HG02870 (cell line): ENCODE measurements around the gene MANEAL.
"Not testable (repeated sequence)": the region's sequence is repeated elsewhere in the genome, so short reads cannot be mapped to it uniquely, and the experiment has no call there.

Experiments used
- ATAC-seq: cut with Tn5 transposase; IDR thresholded peaks from one replicate; pipeline ENCODE4 v1.9.1; 2021; ENCODE audit warnings: mild to moderate bottlenecking, moderate library complexity; ENCODE audit not compliant: unreplicated experiment

Gene MANEAL

GRCh38 chr1:37793773-37794371, at the start of gene MANEAL:
Gene MANEAL (plus strand): TSS chr1:37793847. CDS start chr1:37794183, 336 bp downstream.
- ATAC-seq: no peak

GRCh38 chr1:37746806-37747205, 46.8 kb upstream of the MANEAL start:
- ATAC-seq: no peak

GRCh38 chr1:37748565-37748964, 45.1 kb upstream of the MANEAL start:
- no peak for ATAC-seq

GRCh38 chr1:37752213-37752582, 41.4 kb upstream of the MANEAL start:
- no peak for ATAC-seq

- no peak for ATAC-seq
Measured at GRCh38 chr1:37752583-37753471, 40.8 kb upstream of the MANEAL start.

- ATAC-seq: no peak
Measured at GRCh38 chr1:37753473-37754321, 40.0 kb upstream of the MANEAL start.

- ATAC-seq: no peak
Measured at GRCh38 chr1:37755290-37755689, 38.4 kb upstream of the MANEAL start.

- ATAC-seq: no peak
Measured at GRCh38 chr1:37755951-37756560, 37.6 kb upstream of the MANEAL start.

- no peak for ATAC-seq
Measured at GRCh38 chr1:37759451-37759850, 34.2 kb upstream of the MANEAL start.

- no peak for ATAC-seq
Measured at GRCh38 chr1:37761416-37762095, 32.1 kb upstream of the MANEAL start.

- no peak for ATAC-seq
Measured at GRCh38 chr1:37762516-37762915, 31.1 kb upstream of the MANEAL start.

- ATAC-seq: no peak
Measured at GRCh38 chr1:37763791-37764413, 29.7 kb upstream of the MANEAL start.

- no peak for ATAC-seq
Measured at GRCh38 chr1:37764414-37764825, 29.2 kb upstream of the MANEAL start.

- ATAC-seq: no peak
Measured at GRCh38 chr1:37764888-37765441, 28.7 kb upstream of the MANEAL start, which contains the start of gene EPHA10. Gene EPHA10 (minus strand): TSS chr1:37765120. CDS start chr1:37765066, 54 bp downstream.

- no peak for ATAC-seq
Measured at GRCh38 chr1:37765916-37766664, 27.6 kb upstream of the MANEAL start.

GRCh38 chr1:37767488-37767887, 26.2 kb upstream of the MANEAL start:
- ATAC-seq: no peak

- not testable (repeated sequence) for ATAC-seq
Measured at GRCh38 chr1:37771440-37771839, 22.2 kb upstream of the MANEAL start.

- ATAC-seq: no peak
Measured at GRCh38 chr1:37776946-37777516, 16.6 kb upstream of the MANEAL start.
